Gastrocnemius medialis (tissue), 4 donors: Measurements from ENCODE around the gene ULBP3.

Source experiments
- CTCF ChIP-seq, 5 experiments: fragments of 450-650 bp in 3 of 5; fragments of 200-600 bp in 2 of 5; sonication (generic) in 2 of 5; IDR thresholded peaks in 4 of 5; conservative IDR thresholded peaks in 1 of 5; 1 replicate in 4 of 5; 2 replicates in 1 of 5; pipeline ENCODE4 v1.5.1; 2016 to 2019; ENCODE audit warnings: antibody characterized with exemption in 5 of 5, mild to moderate bottlenecking in 3 of 5, moderate library complexity in 3 of 5
- POLR2A ChIP-seq, 2 donors: fragments of 450-650 bp; IDR thresholded peaks; one replicate each; pipeline ENCODE4 v1.6.1; 2017; ENCODE audit warnings: antibody characterized with exemption in 2 of 2, mild to moderate bottlenecking in 2 of 2, moderate library complexity in 2 of 2

- no peak for TF ChIP-seq CTCF (IDR thresholded peaks at IDR 0.05 in 4 of 5, conservative IDR thresholded peaks at IDR 0.05 in 1 of 5)
- TF ChIP-seq POLR2A (IDR thresholded peaks at IDR 0.05) = no peak
Observed at GRCh38 chr6:150090328-150090727, 21.4 kb upstream of the ULBP3 start.
